RWPE2 (cell line): ENCODE data around the gene PODNL1.
"Not testable (repeated sequence)": the region's sequence is repeated elsewhere in the genome, so short reads cannot be mapped to it uniquely, and the experiment has no call there.

Experiments
- ATAC-seq: fragments of 200-7000 bp; cut with Tn5 transposase; 3 replicates; pipeline ENCODE4 v1.9.1; 2021; ENCODE audit warnings: low read depth
- DNase-seq: peaks from one replicate; pipeline ENCODE4 v3.0.0-alpha.2; 2020; ENCODE audit warnings: low spot score
- H3K27ac ChIP-seq: fragments of 450-650 bp; 2 replicates; pipeline ENCODE4 v1.5.1; 2017; ENCODE audit warnings: mild to moderate bottlenecking; ENCODE audit not compliant: poor library complexity, severe bottlenecking
- H3K27me3 ChIP-seq: fragments of 250-450 bp; sonication (Bioruptor Pico); 2 replicates; pipeline ENCODE4 v1.5.1; 2021; ENCODE audit warnings: mild to moderate bottlenecking, moderate library complexity; ENCODE audit not compliant: insufficient read depth, poor library complexity, severe bottlenecking
- H3K36me3 ChIP-seq: fragments of 250-450 bp; sonication (Bioruptor Pico); 2 replicates; pipeline ENCODE4 v1.5.1; 2020; ENCODE audit warnings: low read depth, mild to moderate bottlenecking, moderate library complexity
- H3K4me1 ChIP-seq: fragments of 250-450 bp; sonication (Bioruptor Pico); 2 replicates; pipeline ENCODE4 v1.5.1; 2021; ENCODE audit warnings: mild to moderate bottlenecking, moderate library complexity; ENCODE audit not compliant: insufficient read depth, poor library complexity, severe bottlenecking
- H3K4me3 ChIP-seq: fragments of 250-450 bp; sonication (Bioruptor Pico); 2 replicates; pipeline ENCODE4 v1.5.1; 2021; ENCODE audit warnings: mild to moderate bottlenecking, moderate library complexity; ENCODE audit not compliant: severe bottlenecking
- H3K9me3 ChIP-seq: fragments of 250-450 bp; sonication (Bioruptor Pico); 2 replicates; pipeline ENCODE4 v1.5.1; 2021; ENCODE audit warnings: mild to moderate bottlenecking, moderate library complexity; ENCODE audit not compliant: severe bottlenecking
- CTCF ChIP-seq: fragments of 450-650 bp; IDR thresholded peaks from one replicate; pipeline ENCODE4 v1.5.1; 2017; ENCODE audit warnings: mild to moderate bottlenecking, moderate library complexity; ENCODE audit not compliant: poor library complexity, severe bottlenecking

The PODNL1 gene

GRCh38 chr19:13972368-13973155 lies 34.3 kb upstream of the PODNL1 start:
- Histone ChIP-seq H3K4me1 (peaks cover 7% of the 10 kb centered on the region), H3K27me3 (no peaks in the 10 kb centered on the region), H3K27ac (no peak overlapping the region), H3K4me3 (no peak overlapping the region), H3K36me3 (peaks cover 22% of the 10 kb centered on the region; the same call in 1 of the 2 replicates), H3K9me3 (no peaks in the 10 kb centered on the region)
- ATAC-seq (no peak), DNase-seq (no peak)
- no peak for TF ChIP-seq CTCF

DNA sequence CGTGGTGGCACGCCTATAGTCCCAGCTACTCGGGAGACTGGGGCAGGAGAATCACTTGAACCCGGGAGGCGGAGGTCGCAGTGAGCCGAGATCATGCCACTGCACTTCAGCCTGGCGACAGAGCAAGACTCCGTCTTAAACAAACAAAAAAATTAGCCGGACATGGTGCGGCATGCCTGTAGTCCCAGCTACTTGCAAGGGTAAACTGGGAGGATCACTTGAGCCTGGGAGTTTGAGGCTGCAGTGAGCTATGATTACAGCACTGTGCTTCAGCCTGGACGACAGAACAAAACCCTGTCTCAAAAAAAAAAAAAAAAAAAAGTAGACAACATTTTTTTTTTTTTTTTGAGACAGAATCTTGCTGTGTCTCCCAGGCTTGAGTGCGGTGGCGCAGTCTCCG lies 33.7 kb upstream of the PODNL1 start:
- not testable (repeated sequence) for ATAC-seq, H3K4me3 ChIP-seq, DNase-seq, H3K27ac ChIP-seq, H3K27me3 ChIP-seq, H3K9me3 ChIP-seq, H3K4me1 ChIP-seq
- H3K36me3 ChIP-seq: peaks cover 26% of the 10 kb centered on the region; the same call in 1 of the 2 replicates

DNA sequence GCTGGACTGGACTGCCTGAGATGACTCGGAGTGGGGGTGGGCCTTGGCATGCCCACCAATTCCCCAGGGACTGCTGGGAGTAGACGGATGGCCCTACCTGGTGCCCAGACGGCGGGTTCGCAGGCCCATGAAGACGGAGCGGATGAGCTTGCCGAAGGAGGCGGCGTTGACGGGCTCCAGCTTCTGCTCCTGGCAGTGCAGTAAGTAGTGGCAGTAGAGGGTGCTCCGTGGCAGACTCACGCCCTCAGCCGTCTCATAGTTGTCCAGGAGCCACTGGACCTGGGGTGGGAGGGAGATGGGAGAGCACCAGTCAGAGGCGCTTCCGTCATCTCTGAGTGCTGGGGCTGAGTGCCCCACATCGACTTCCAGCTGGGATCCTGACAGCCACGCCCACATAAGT lies 31.7 kb upstream of the PODNL1 start:
- Histone ChIP-seq H3K4me3 (no peak overlapping the region), H3K4me1 (peaks cover 7% of the 10 kb centered on the region), H3K27ac (no peak overlapping the region), H3K27me3 (no peaks in the 10 kb centered on the region), H3K36me3 (peaks cover 26% of the 10 kb centered on the region; the same call in 1 of the 2 replicates), H3K9me3 (no peaks in the 10 kb centered on the region)
- DNase-seq (no peak), ATAC-seq (no peak)
- no peak for TF ChIP-seq CTCF

DNA sequence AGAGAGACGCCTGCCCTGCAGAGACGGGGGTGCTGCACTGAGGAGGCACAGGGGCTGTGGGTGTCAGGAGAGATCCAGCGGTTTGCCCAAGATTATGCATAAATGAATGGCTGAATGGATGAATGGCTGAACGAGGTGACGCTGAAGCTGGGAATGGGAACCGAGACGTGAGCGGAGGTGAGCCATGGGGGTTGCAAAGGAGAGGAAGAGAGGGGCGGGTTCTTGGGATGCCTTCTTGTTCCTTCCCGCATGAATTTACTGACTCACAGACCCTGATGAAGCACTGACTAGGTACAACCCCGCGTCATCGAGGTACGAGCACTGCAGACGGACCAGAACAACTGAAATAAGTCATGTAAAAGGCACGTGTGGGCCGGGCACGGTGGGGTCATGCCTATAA lies 30.8 kb upstream of the PODNL1 start:
- ATAC-seq (no peak), DNase-seq (no peak)
- Histone ChIP-seq H3K4me3 (no peak overlapping the region), H3K4me1 (peaks cover 2% of the 10 kb centered on the region), H3K36me3 (peaks cover 26% of the 10 kb centered on the region), H3K9me3 (no peaks in the 10 kb centered on the region), H3K27me3 (no peaks in the 10 kb centered on the region), H3K27ac (no peak overlapping the region)
- no peak for TF ChIP-seq CTCF

GRCh38 chr19:13968383-13968935 lies 30.2 kb upstream of the PODNL1 start:
- Histone ChIP-seq H3K36me3 (peaks cover 22% of the 10 kb centered on the region), H3K27ac (no peak overlapping the region), H3K9me3 (no peaks in the 10 kb centered on the region), H3K27me3 (no peaks in the 10 kb centered on the region), H3K4me1 (no peaks in the 10 kb centered on the region), H3K4me3 (no peak overlapping the region)
- no peak for TF ChIP-seq CTCF
- DNase-seq: no peak
- ATAC-seq: no peak; the same call in 2 of the 3 replicates

GRCh38 chr19:13967206-13967605 lies 29.0 kb upstream of the PODNL1 start:
- not testable (repeated sequence) for H3K27me3 ChIP-seq, H3K27ac ChIP-seq, DNase-seq, H3K9me3 ChIP-seq, H3K4me3 ChIP-seq, H3K4me1 ChIP-seq, ATAC-seq
- peaks cover 14% of the 10 kb centered on the region for H3K36me3 ChIP-seq
